Measurements from ENCODE around the gene TP73.

Gene TP73

DNA sequence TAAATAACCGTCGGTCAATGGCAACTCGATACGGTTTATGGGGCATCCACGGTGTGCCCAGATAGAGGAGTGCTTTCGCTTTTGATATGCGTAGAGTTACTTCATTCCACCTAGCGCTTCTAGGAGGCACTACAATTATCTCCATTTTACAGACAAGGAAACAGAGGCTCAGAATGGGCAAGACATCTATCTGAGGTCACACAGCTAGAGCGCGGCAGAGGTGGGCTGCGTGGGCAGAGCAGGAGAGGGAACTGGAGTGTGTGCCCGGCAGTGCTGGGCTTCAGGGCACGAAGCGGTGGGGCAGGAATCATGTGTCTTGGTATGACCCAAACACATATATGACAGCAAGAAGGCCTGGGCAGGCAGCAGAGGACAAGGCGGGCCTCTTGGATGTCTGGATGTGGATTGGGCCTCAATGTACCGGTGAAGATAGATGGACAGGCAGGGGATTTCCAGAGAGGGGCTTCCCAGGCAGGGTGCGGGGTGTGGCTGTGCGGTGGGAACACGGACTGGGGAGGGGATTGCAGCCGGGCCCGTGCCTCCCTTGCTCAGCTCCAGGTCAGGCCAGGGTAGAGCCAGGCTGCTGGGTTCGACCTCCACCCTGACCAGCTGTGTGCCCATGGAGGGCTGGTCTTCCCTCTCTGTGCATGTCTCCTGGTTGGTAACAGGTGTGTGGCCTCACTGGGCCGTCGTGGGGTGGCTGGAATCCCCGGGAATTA is 21.2 kb downstream of the TP73 start:
- DNase-seq (ENCODE audit: low read depth) = no peak

DNA sequence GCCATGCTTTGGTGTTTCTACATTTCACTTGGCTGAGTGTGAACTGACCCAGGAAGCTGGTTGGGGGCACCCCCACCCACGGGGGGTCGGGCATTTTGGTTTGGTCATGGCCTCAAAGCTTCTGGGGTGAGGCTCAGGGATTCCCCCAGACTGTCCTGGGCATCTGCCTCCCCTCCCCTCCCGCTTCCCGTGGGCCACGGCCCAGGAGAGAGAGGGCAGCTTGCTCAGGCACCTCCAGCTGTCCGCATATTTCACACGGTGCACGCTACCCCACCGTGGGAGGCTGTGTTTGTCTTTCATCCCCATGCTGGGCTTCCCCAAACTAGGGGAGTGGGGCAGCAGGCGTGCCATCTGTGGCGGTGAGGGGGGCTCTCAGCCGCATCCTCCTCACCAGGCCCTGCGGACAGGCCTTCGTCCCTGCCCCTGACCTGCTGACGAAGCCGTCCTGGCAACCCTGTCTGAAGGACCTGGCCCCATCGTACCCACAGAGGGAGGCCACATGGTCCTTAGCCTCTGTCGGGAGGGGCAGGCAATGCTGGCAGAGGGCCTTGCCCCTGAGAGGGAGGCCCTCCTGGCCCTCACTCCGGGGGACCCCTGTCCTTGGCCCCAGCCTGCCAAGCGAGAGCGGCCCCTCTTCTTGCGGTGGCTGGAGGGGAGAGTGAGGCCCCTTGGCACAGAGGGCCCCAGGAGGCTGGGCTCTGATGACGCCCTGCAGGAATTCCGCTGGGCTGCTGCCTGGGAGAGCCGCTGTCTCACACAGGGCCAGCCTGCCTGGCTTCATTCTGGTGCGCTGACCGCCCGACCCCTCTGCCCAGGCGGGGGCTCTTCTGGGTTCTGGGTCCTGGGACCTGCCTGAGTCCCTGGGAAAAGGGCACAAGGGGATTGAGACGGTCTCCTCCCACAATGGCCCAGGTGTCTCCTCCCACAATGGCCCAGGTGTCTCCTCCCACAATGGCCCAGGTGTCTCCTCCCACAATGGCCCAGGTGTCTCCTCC is 22.1 kb downstream of the TP73 start:
- no peak for DNase-seq (ENCODE audit: low read depth)

DNA sequence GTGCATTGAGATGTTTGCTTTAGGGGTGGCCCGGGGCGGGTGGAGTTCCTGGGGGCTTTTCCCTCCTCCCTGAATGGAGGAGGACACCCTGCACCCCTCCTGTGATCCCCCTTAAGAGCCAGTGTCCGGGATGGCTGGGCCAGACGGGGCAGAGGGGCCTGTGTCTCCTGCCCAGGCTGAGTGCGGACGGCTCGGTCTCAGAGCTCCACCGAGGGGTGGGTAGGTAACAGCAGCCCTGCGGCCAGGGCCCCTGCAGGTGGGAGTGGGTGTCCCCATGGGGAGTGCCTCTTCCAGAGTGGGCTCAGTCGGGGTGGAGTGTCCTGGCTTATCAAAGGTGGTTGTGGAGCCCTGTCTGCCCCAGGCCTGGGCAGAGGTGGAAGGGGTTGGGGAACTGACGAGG is 23.1 kb downstream of the TP73 start:
- no peak for DNase-seq (ENCODE audit: low read depth)

DNA sequence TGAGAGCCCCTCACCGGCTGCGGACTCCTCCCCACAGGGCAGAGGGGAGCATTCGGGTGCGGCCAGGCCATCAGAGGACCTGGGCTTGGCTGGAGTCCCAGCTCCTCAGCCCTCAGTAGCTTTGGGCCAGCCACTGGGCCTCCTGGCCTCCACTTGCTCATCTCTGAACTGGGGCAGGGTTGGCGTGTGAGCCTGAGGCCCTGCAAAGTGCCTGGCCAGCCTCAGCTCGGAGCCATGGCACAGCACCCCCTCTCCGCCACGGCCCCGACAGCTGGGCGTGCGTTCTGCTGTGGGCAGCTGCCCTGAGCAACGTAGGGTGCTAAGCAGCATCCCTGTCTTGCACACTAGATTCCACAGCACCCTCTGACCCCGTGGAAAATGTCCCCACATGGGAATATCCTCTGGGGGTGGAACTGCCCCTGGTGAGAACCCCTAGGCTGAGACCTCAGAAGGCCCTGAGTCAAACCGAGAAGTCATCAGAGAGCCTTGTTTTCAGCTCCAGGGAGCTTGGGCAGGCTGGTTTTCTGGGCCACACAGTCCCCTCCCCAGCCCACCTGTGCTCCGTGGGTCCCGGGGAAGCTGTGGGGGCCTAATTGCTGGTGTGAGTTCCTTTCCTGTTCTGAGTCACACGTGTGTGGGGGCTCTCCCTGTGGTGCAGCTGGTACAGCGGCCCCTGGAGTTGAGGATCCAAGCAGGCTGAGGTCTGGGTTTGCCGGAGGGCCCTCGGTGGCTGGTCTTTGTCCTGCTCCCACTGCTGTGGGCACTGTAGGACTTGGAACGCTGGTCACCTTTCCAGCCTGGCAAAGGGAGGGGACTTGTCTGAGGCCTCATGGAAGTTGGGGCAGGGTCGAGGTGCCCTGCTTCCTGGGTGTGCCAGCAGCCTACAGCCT is 24.5 kb downstream of the TP73 start:
- no peak for DNase-seq (ENCODE audit: low read depth)

DNA sequence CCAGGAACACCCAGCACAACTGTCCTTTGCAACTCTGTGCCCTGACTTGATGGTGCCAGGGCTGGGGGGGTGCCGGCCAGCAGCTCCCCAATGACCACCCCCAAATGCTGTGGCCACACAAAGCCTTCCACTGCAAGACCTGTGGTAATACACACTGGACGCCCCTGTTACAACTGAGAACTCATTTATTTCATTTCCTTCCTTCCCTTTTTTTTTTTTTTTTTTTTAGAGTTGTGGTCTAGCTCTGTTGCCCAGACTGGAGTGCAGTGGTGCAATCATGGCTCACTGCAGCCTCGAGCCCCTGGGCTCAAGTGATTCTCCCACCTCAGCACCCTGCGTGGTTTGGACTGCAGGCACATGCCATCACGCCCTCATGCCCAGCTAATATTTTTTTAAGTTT is 25.2 kb downstream of the TP73 start:
- DNase-seq (ENCODE audit: low read depth) = no peak

DNA sequence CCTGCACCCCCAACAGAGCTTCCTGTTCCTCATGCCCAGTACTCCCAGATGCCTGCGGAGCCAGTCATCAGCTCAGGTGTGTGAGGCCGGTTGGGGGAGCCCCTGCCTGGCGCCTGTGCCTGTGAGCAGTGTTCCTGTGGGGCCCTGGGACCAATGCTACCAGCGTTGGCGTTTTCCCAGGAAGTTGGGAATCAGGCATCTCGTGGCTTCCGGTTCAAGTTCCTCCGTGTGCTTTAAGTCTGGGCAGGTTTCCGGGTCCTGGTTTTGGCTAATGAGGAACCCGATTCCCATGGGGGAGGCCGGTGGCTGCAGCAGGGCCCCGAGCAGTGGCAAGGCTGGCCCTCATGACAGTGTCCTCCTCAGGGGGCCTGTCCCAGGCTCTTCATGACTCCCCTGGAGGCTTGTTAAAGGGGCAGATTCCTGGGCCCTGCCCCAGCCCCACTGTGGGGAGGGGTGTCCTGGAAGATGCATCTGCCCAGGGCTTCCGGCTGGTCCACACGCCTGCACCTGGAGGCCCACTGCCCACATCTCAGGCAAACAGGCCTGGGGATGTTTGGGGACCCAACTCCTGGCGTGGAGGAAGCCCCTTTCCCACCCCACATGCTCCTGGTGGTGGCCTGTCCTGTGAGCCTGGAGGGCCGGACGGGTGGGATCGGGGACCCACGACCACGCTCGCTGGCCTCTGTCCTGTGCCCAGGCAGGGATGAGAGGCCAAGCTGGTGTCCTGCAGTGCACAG is 26.2 kb downstream of the TP73 start:
- DNase-seq (ENCODE audit: low read depth) = no peak

DNA sequence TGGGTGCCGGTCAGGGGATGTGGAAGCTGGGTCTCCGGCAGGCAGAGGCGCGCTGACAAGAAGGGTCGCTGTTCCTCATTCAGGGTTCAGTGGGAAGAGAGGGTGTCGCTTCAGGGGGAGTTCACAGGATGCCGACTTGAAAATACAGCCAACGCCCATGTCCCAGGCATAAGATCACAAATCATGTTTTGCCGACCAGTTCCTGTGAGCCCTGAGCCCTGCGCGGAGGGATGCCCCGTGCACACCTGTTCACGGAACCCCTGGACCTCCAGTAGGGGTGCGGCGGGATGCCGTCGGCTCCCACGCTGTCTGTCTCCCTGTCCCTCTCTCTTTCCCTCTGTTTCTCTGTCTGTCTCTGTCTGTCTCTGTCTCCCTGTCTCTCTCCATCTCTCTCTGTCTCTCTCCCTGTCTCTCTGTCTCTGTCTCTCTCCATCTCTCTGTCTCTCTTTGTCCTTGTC is 26.8 kb downstream of the TP73 start:
- no peak for DNase-seq (ENCODE audit: low read depth)

DNA sequence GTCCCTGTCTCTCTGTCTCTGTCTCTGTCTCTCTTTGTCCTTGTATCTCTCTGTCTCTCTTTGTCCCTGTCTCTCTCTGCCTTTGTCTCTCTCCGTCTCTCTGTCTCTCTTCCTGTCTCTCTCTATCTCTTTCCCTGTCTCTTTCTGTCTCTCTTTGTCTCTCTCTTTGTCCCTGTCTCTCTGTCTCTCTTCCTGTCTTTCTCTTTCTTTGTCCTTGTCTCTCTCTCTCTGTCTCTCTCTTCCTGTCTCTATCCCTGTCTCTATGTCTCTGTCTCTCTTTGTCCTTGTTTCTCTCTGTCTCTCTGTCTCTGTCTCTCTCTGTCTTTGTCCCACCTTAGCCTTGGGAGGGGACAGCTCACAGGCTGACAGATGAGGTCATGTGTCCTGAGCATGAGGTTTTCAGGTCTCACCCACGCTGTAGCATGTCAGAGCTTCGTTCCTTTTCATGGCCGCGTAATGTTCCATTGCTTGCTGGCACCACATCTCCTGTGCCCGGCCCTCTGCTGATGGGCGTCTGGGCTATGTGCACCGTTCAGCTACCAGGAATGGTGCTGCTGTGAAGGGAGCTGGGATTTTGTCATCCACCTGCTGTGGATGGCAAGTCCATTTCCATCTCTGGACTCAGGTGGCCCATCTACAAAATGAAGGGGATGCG is 27.6 kb downstream of the TP73 start:
- DNase-seq (ENCODE audit: low read depth) = no peak

DNA sequence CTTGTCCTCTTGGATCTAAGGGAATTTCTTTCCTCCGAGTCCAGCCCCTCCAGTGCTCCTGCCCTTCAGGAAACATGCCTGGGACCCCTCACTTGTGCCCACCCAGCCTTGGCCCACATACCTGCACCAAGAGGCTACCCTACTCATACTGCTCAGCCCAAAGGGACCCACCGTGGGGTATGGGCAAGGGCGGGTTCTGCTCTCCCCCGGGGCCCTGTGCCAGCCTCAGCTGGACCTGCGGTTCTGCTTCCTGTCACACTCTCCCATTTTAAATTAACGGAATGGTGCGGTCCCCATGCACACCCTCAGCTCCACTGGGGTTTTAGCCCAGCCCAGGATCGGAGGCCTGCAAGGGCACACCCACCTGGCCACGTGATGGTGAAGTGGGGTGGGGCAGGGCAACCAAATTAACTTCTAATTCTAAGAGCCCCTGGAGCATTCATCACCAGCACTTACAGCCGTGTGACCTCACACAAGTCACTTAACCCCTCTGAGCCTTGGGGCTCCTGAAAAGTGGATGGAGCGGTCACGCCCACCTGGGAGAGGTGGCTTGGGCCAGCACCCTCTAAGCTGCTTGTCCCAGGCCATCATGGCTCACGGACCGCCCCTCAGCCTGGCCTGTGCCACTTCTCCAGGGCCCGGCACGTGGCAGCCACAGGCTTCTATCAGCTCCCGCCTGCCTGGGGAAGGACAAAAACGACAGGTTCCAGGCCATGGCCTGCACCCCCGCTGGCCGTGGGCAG is 28.3 kb downstream of the TP73 start:
- DNase-seq (ENCODE audit: low read depth) = no peak

DNA sequence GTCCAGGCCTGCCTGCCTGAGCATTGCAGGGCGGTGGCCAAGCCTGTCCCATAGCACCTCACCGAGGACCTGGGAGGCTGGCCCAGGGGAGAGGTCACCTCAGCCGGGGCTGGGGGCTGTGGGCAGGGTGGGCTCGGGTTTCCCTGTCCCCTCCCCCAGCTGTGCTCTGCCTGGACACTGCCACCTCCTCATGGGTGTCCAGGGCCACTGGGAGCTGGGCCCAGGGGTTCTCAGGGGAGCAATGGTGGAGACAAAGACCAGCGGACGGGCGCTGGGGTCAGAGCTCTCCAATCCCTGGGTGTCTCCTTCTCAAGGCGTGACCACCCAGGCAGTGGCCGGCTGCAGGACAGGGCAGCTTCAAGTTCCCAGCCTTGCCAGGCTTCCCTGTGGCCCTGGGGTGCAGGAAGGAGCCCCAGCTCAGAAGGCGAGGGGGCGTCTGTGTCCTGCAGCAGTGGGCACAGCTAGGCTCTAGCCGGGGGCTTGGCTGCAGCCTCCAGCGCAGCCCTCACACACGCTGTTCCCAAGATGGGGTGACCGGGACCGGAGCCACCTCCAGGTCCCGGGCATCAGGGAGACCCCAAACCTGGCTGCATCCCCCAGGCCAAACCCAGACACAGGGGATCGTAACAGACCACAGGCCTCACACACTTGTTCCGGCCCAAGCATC is 29.0 kb downstream of the TP73 start:
- no peak for DNase-seq (ENCODE audit: low read depth)

DNA sequence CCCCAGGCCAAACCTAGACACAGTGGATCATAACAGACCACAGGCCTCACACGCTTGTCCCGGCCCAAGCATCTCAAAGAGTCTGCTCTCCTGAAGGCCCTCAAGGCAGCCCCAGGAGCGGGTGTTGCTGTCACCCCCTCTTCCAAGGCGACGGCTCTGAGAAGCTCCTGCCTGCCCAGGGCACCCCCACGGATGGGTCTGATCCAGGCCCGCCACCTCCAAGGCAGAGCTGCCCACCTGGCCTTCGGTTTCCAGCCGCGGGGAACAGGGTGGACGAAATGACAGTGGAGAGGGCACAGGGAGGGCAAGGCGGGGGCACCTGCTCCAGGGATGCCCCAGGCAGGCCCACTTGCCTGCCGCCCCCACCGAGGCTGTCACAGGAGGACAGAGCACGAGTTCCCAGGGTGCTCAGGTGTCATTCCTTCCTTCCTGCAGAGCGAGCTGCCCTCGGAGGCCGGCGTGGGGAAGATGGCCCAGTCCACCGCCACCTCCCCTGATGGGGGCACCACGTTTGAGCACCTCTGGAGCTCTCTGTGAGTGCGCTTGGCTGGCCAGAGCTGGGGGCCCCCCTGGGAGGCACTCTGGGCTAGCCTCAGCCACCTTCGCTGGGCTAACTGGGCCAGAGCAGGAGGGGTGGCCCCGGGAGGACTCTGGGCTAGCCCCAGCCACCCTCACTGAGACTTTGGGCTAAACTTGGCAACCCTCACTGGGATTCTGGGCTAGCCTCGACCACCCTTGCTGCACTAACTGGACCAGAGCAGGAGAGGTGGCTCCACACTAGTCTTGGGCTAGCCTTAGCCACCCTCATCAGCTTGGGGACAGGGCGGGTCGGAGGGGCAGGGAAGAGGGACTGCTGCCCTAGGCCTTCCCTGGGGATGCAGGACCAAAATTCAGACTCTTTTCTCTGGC is 29.8 kb downstream of the TP73 start:
- no peak for DNase-seq (ENCODE audit: low read depth)

DNA sequence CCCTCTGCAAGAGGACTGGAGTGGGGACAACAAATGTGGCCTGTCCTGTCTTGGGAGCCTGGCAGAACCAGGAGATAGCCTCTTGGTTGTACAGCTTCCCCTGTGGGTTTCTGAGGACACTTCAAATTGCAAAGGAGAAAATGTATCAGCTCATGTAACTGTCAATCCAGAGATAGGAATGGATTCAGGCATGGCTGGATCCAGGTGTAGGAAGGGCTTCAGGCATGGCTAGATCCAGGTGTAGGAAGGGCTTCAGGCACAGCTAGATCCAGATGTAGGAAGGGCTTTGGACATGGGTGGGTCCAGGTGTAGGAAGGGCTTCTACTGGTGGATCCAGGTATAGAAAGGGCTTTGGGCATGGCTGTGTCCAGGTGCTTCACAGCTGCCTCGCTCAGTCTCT is 30.9 kb downstream of the TP73 start:
- no peak for DNase-seq (ENCODE audit: low read depth)

DNA sequence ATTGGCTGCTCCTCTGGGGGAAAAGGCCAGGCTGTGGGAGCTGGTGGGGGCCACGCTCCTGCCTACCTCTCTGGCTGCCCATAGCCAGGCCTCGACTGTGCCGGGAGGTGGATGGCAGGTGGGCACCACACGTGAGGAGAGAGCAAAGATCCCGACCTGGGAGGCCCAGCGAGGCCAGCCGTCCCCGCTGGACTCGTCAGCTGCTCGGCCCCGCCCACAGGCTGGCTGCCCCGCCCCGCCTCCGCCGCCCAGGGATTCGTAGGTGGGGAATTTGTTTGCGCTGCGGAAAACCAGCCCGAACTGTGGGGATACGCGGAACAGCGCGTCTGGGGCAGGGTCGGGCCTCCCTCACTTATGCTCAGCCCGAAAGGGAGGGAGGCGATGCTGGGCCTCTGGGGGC is 31.7 kb downstream of the TP73 start:
- no peak for DNase-seq (ENCODE audit: low read depth)

DNA sequence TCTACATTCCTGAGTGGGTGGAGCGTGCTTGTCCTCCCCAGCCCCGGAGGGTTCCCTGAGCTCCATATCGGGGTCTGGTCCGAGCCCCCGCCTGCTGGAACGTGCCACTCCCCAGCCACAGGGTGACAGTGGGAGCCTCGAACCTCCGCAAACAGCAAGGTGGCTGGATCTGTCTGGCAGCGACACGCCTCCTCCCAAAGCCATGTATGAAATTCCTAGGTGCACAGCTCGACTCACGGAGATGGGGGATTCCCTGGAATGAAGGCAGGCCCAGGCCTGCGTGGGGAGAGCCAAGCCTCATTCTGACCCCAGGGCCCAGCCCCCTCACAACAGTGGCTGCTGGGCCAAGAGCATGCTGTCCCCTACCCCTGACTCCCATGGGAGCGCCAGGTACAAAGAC is 32.9 kb downstream of the TP73 start:
- no peak for DNase-seq (ENCODE audit: low read depth)

DNA sequence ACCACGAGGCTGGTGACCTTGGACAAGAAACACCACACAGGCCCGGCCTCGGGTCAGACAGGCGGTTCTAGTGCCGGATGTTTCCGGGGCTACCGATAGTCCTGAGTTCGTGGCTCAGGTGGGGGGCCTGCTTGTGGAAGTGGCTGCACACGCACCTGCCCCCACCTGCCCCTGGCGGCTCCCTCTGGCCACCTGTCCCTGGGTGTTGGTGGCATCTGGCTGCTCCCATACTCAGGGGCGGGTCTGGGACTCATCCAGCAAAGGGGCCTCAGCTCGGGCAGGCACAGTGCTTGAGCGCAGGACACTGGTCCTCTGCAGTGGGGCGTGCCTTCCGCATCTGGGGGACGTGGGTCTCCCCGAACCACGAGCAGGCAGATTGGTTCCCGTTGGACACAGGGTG is 33.6 kb downstream of the TP73 start:
- no peak for DNase-seq (ENCODE audit: low read depth)

DNA sequence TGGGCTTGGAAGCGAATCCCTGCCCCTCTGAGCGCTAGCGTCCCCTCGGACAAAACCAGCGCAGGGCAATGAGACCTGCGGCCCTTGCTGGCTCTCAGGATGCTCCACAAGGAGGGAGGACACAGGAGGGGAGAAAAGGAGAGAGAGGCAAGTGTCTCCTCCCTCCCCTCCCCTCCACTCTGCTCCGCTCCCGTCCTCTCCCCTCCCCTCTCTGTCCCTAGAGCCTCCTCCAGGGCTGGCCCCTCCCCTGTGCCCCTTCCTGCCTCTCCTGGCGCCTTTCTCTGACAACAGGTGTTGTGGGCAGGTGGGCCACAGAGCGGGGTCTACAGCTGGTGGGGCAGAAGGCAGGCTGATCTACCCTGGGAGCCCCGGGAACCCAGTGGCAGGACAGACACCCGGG is 35.2 kb downstream of the TP73 start:
- DNase-seq (ENCODE audit: low read depth) = no peak

DNA sequence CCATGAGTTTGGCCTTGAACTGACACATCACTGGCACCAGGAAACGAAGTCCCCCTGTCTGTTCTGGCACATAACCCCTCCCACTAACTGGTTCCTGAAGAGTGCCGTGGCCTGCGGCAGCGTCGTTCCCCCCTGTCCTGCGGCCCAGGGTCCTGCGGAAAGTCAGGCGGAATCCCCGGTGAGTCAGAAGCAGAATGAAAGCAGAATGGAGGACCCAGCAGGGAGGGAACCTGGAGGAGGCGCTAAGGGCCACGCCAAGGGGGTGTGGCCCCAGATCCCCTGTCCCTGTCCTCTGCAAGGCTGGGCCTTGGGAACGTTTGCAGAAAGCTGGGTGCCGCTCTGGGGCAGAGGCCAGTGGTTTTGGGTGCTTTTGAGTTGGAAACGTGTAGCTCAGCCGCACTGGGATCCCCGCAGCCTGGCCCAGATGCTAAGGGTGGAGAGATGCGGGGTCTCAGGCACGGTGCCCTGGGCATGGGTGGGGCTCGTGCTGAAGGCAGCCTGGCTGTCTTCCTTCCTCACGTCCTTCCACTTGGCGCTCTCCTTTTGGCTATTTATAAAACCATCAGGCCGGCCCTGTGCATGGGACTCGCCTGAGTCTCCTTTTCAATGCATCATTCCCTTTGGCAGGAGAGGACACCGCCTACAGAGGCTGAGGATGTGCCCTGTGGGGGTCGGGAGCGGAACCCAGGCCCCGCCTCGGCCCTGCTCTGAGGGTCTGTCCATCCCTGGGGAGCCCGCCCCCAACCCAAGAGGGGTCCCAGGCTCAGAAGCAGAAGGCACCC is 36.2 kb downstream of the TP73 start:
- DNase-seq (ENCODE audit: low read depth) = no peak
